ENCODE measurements around the gene DET1. TPM values are rescaled to one million over a fixed set of nuclear protein-coding genes. Genes with fewer than 3 reads are reported as not detected.
A peak's percentile ranks its signal among the peaks of the same experiment; 100 is the strongest.
"Not testable (repeated sequence)": the region's sequence is repeated elsewhere in the genome, so short reads cannot be mapped to it uniquely, and the experiment has no call there.

Gene DET1
- polyA plus RNA-seq, 3 donors: 14.5 to 18.8 (median 17.8) TPM

GRCh38 chr15:88469321-88469720, 77.2 kb downstream of the DET1 start:
- DNase-seq: no peak

- DNase-seq: not testable (repeated sequence)
Measured at GRCh38 chr15:88468721-88469120, 77.8 kb downstream of the DET1 start.

- no peak for DNase-seq
Measured at GRCh38 chr15:88467935-88468528, 78.4 kb downstream of the DET1 start.

- peak; percentile 92 for DNase-seq
Measured at GRCh38 chr15:88467073-88467934, 79.2 kb downstream of the DET1 start, which contains the start of the genes MRPL46 and MRPS11. Gene MRPL46 (minus strand): TSS chr15:88467388. CDS start chr15:88467377, 11 bp downstream. Gene MRPS11 (plus strand): TSS chr15:88467708. CDS start chr15:88467718, 10 bp downstream.

- no peak for DNase-seq
Measured at GRCh38 chr15:88465633-88466224, 80.8 kb downstream of the DET1 start.

GRCh38 chr15:88463870-88464532, 82.5 kb downstream of the DET1 start:
- DNase-seq: no peak

Other genes with a start within 250 kb of the DET1 start
- 10 to 100 TPM; 27.7 to 35.2 (median 33.9) TPM for gene MRPL46, start 79.3 kb downstream of the DET1 start, polyA plus RNA-seq (ENCODE audit: insufficient read length in 3 of 3)
- gene MRPS11, start 79.0 kb downstream of the DET1 start, polyA plus RNA-seq (ENCODE audit: insufficient read length in 3 of 3): 10 to 100 TPM; 52.1 to 54.0 (median 52.2) TPM
- 1 to 10 TPM; 5.9 to 7.5 (median 6.8) TPM for gene AEN, start 74.7 kb upstream of the DET1 start, polyA plus RNA-seq (ENCODE audit: insufficient read length in 3 of 3)
- 1 to 10 TPM in 2 of 3 donors, under 1 TPM in 1; 0.90 to 1.6 (median 1.4) TPM for gene ISG20, start 92.3 kb upstream of the DET1 start, polyA plus RNA-seq (ENCODE audit: insufficient read length in 3 of 3)

All from renal pelvis (tissue), 4 donors.